Mesenchymal stem cell (in vitro differentiated cells and primary cell): Measurements from ENCODE around the gene HIVEP1.

Source experiments
- DNase-seq: peaks from one replicate; pipeline ENCODE4 v3.0.0-alpha.2; 2013
- H2AFZ ChIP-seq: one replicate; pipeline ENCODE4 v1.6.1; 2013; ENCODE audit warnings: low read depth, mild to moderate bottlenecking, control low read depth, inconsistent platforms, low read length, moderate library complexity
- H2AK5ac ChIP-seq: 2 replicates; pipeline ENCODE4 v1.6.1; 2013; ENCODE audit warnings: low read length, moderate library complexity, mild to moderate bottlenecking, inconsistent platforms; ENCODE audit not compliant: severe bottlenecking
- H2BK120ac ChIP-seq: one replicate; pipeline ENCODE4 v1.6.1; 2013; ENCODE audit warnings: low read depth, mild to moderate bottlenecking, inconsistent platforms, low read length, moderate library complexity
- H2BK12ac ChIP-seq, 2 experiments: one replicate each; pipeline ENCODE4 v1.6.1; 2013; ENCODE audit warnings: inconsistent platforms in 2 of 2, low read length in 2 of 2, mild to moderate bottlenecking in 2 of 2, moderate library complexity in 2 of 2, control low read depth in 1 of 2
- H2BK15ac ChIP-seq: one replicate; pipeline ENCODE4 v1.6.1; 2013; ENCODE audit warnings: mild to moderate bottlenecking, low read depth, inconsistent platforms; ENCODE audit not compliant: poor library complexity, severe bottlenecking
- H2BK5ac ChIP-seq: 2 replicates; pipeline ENCODE4 v1.6.1; 2013; ENCODE audit warnings: low read depth, mild to moderate bottlenecking, low read length, control low read depth, inconsistent platforms; ENCODE audit not compliant: poor library complexity, severe bottlenecking
- H3K14ac ChIP-seq, 2 experiments: one replicate each; pipeline ENCODE4 v1.6.1; 2013; ENCODE audit warnings: inconsistent platforms in 2 of 2, low read length in 2 of 2, control low read depth in 1 of 2, mild to moderate bottlenecking in 1 of 2, moderate library complexity in 1 of 2
- H3K18ac ChIP-seq, 2 experiments: one replicate each; pipeline ENCODE4 v1.6.1; 2013; ENCODE audit warnings: inconsistent platforms in 2 of 2, low read length in 2 of 2, control low read depth in 1 of 2, low read depth in 1 of 2, mild to moderate bottlenecking in 1 of 2
- H3K23ac ChIP-seq, 2 experiments: one replicate each; pipeline ENCODE4 v1.6.1; 2013; ENCODE audit warnings: inconsistent platforms in 2 of 2, low read length in 2 of 2, mild to moderate bottlenecking in 2 of 2, moderate library complexity in 2 of 2, control low read depth in 1 of 2
- H3K27ac ChIP-seq: 2 replicates; pipeline ENCODE4 v1.5.1; 2013; ENCODE audit warnings: mild to moderate bottlenecking, moderate library complexity, low read length, control low read depth, inconsistent platforms; ENCODE audit not compliant: poor library complexity, severe bottlenecking
- H3K27me3 ChIP-seq, 2 experiments: 2 replicates each; pipeline versions ENCODE4 v1.6.1 to v1.7.0; 2013; ENCODE audit warnings: low read length in 2 of 2, mild to moderate bottlenecking in 2 of 2, moderate library complexity in 2 of 2, control low read depth in 1 of 2, inconsistent platforms in 1 of 2; ENCODE audit not compliant: control insufficient read depth in 1 of 2, insufficient read depth in 1 of 2
- H3K36me3 ChIP-seq, 2 experiments: 2 replicates each; pipeline versions ENCODE4 v1.6.1 to v1.7.0; 2013; ENCODE audit warnings: low read length in 2 of 2, control low read depth in 1 of 2, inconsistent platforms in 1 of 2, low read depth in 1 of 2, mild to moderate bottlenecking in 1 of 2; ENCODE audit not compliant: insufficient read depth in 2 of 2, control insufficient read depth in 1 of 2
- H3K4ac ChIP-seq, 2 experiments: one replicate each; pipeline ENCODE4 v1.6.1; 2013; ENCODE audit warnings: inconsistent platforms in 2 of 2, low read length in 2 of 2, mild to moderate bottlenecking in 2 of 2, moderate library complexity in 2 of 2, control low read depth in 1 of 2, low read depth in 1 of 2
- H3K4me1 ChIP-seq: 2 replicates; pipeline ENCODE4 v1.6.1; 2013; ENCODE audit warnings: low read depth, low read length, control low read depth; ENCODE audit not compliant: control insufficient read depth, insufficient read depth
- H3K4me2 ChIP-seq: 2 replicates; pipeline ENCODE4 v1.6.1; 2013; ENCODE audit warnings: low read length, mild to moderate bottlenecking, inconsistent platforms; ENCODE audit not compliant: poor library complexity, severe bottlenecking
- H3K4me3 ChIP-seq, 2 experiments: 2 replicates each; pipeline versions ENCODE4 v1.5.1 to v1.7.0; 2013; ENCODE audit warnings: low read length in 2 of 2, mild to moderate bottlenecking in 2 of 2, control low read depth in 1 of 2, low read depth in 1 of 2; ENCODE audit not compliant: insufficient read depth in 1 of 2
- H3K79me1 ChIP-seq: replicated peaks from 2 replicates; pipeline ENCODE4 v1.6.1; 2013; ENCODE audit warnings: mild to moderate bottlenecking, control low read depth, low read length, inconsistent platforms; ENCODE audit not compliant: poor library complexity, severe bottlenecking
- H3K9ac ChIP-seq: 2 replicates; pipeline ENCODE4 v1.7.0; 2013; ENCODE audit warnings: mild to moderate bottlenecking, low read length, moderate library complexity
- H3K9me3 ChIP-seq: 2 replicates; pipeline ENCODE4 v1.7.0; 2013; ENCODE audit warnings: mild to moderate bottlenecking, low read length; ENCODE audit not compliant: control insufficient read depth
- H4K8ac ChIP-seq: one replicate; pipeline ENCODE4 v1.6.1; 2013; ENCODE audit warnings: inconsistent platforms, mild to moderate bottlenecking, low read length, moderate library complexity
- H4K91ac ChIP-seq: one replicate; pipeline ENCODE4 v1.6.1; 2013; ENCODE audit warnings: mild to moderate bottlenecking, low read length, inconsistent platforms
- WGBS: methylation state at CpG from one replicate; pipeline ENCODE4 v1.1.7; 2013; ENCODE audit warnings: mixed read lengths; 5-methylcytosine and 5-hydroxymethylcytosine counted together

Gene HIVEP1

GRCh38 chr6:12069891-12070529, 57.9 kb downstream of the HIVEP1 start:
- Histone ChIP-seq H3K9ac (no peak overlapping the region), H3K18ac (no peak overlapping the region), H2BK120ac (no peak overlapping the region), H3K14ac (peak overlapping the region in 1 of 2 experiments; percentile 12), H3K79me1 (peaks cover 16% of the 10 kb centered on the region), H3K4me1 (peaks cover 6% of the 10 kb centered on the region), H2BK15ac (no peak overlapping the region), H3K9me3 (no peaks in the 10 kb centered on the region), H4K8ac (no peak overlapping the region), H2BK12ac (no peak overlapping the region), H3K27ac (no peak overlapping the region), H3K27me3 (no peaks in the 10 kb centered on the region), H3K23ac (no peak overlapping the region), H3K4me3 (no peak overlapping the region), H2AK5ac (no peak overlapping the region), H2AFZ (no peak overlapping the region), H3K4me2 (no peak overlapping the region), H4K91ac (no peak overlapping the region), H2BK5ac (no peak overlapping the region), H3K4ac (no peak overlapping the region), H3K36me3 (no peaks in the 10 kb centered on the region)
- 96% methylated on average over 8 of the region's 9 CpGs for WGBS
- no peak for DNase-seq

- Histone ChIP-seq H3K4me3 (no peak overlapping the region), H2BK15ac (no peak overlapping the region), H3K4me1 (peaks cover 5% of the 10 kb centered on the region), H3K18ac (no peak overlapping the region), H3K27ac (no peak overlapping the region), H2BK5ac (no peak overlapping the region), H3K23ac (no peak overlapping the region), H4K91ac (no peak overlapping the region), H3K4ac (no peak overlapping the region), H4K8ac (no peak overlapping the region), H3K27me3 (no peaks in the 10 kb centered on the region), H3K9me3 (no peaks in the 10 kb centered on the region), H2BK120ac (no peak overlapping the region), H3K36me3 (no peaks in the 10 kb centered on the region), H2AFZ (no peak overlapping the region), H2BK12ac (no peak overlapping the region), H3K4me2 (no peak overlapping the region), H2AK5ac (no peak overlapping the region), H3K9ac (no peak overlapping the region), H3K79me1 (peaks cover 13% of the 10 kb centered on the region), H3K14ac (no peak overlapping the region)
- no peak for DNase-seq
- 97% methylated on average over 2 of the region's 2 CpGs for WGBS
Observed at GRCh38 chr6:12071064-12071615, 59.0 kb downstream of the HIVEP1 start.

- H3K9ac ChIP-seq: peak overlapping the region; percentile 8
- H2BK12ac ChIP-seq: no peak overlapping the region
- no peaks in the 10 kb centered on the region for H3K9me3 ChIP-seq
- no peak overlapping the region for H3K4me2 ChIP-seq
- no peak overlapping the region for H3K4me3 ChIP-seq
- peaks cover 8% of the 10 kb centered on the region for H3K4me1 ChIP-seq
- H3K23ac ChIP-seq: no peak overlapping the region
- H3K18ac ChIP-seq: no peak overlapping the region
- H2BK5ac ChIP-seq: no peak overlapping the region
- H3K27ac ChIP-seq: no peak overlapping the region
- H2AFZ ChIP-seq: no peak overlapping the region
- peaks cover 27% of the 10 kb centered on the region for H3K79me1 ChIP-seq
- no peak overlapping the region for H4K91ac ChIP-seq
- H2BK15ac ChIP-seq: no peak overlapping the region
- no peak overlapping the region for H3K14ac ChIP-seq
- H3K36me3 ChIP-seq: peaks cover 6% of the 10 kb centered on the region in 2 experiments
- WGBS: 98% methylated on average over 6 of the region's 9 CpGs
- no peak overlapping the region for H3K4ac ChIP-seq
- peak; percentile 26 for DNase-seq
- H3K27me3 ChIP-seq: no peaks in the 10 kb centered on the region
- H2AK5ac ChIP-seq: no peak overlapping the region
- H2BK120ac ChIP-seq: no peak overlapping the region
- H4K8ac ChIP-seq: no peak overlapping the region
Observed at GRCh38 chr6:12075067-12075563, 63.0 kb downstream of the HIVEP1 start.

- no peak for DNase-seq
- no peak overlapping the region for H2BK120ac ChIP-seq
- H4K8ac ChIP-seq: no peak overlapping the region
- H3K4me2 ChIP-seq: no peak overlapping the region
- H3K23ac ChIP-seq: no peak overlapping the region
- no peak overlapping the region for H2AK5ac ChIP-seq
- no peak overlapping the region for H2BK15ac ChIP-seq
- H3K27me3 ChIP-seq: no peaks in the 10 kb centered on the region
- H3K4me3 ChIP-seq: no peak overlapping the region
- no peaks in the 10 kb centered on the region for H3K9me3 ChIP-seq
- peak overlapping the region in 1 of 2 experiments; percentile 55 for H3K14ac ChIP-seq
- 99% methylated on average over 7 of the region's 9 CpGs for WGBS
- H2BK12ac ChIP-seq: peak overlapping the region in 1 of 2 experiments; percentile 39
- no peak overlapping the region for H4K91ac ChIP-seq
- peaks cover 6 to 10% of the 10 kb centered on the region in 2 experiments for H3K36me3 ChIP-seq
- no peak overlapping the region for H3K4ac ChIP-seq
- H3K4me1 ChIP-seq: peaks cover 5% of the 10 kb centered on the region
- H2AFZ ChIP-seq: no peak overlapping the region
- H3K27ac ChIP-seq: no peak overlapping the region
- H3K9ac ChIP-seq: no peak overlapping the region
- peaks cover 30% of the 10 kb centered on the region for H3K79me1 ChIP-seq
- no peak overlapping the region for H3K18ac ChIP-seq
- no peak overlapping the region for H2BK5ac ChIP-seq
Observed at GRCh38 chr6:12077021-12077710, 65.1 kb downstream of the HIVEP1 start.
